ENCODE results near the gene PARD3. TPM values are rescaled to one million over a fixed set of nuclear protein-coding genes. Genes with fewer than 3 reads are reported as not detected.

The PARD3 gene
- total RNA-seq, 1 donor from 2014 or later = 51.2 TPM

GRCh38 chr10:34716234-34716633, 98.9 kb downstream of the PARD3 start:
- Mint-ChIP-seq H3K4me3 (no peak overlapping the region), H3K27ac (ENCODE audit: unreplicated experiment) (no peak overlapping the region), H3K9me3 (no peaks in the 10 kb centered on the region), H3K4me1 (peaks cover 38% of the 10 kb centered on the region), H3K27me3 (ENCODE audit: low read depth) (no peaks in the 10 kb centered on the region), H3K36me3 (ENCODE audit: low read depth) (no peaks in the 10 kb centered on the region)
- no peak for DNase-seq (ENCODE audit: low read depth, low spot score)
- TF ChIP-seq CTCF (conservative IDR thresholded peaks at IDR 0.05) = no peak

DNA sequence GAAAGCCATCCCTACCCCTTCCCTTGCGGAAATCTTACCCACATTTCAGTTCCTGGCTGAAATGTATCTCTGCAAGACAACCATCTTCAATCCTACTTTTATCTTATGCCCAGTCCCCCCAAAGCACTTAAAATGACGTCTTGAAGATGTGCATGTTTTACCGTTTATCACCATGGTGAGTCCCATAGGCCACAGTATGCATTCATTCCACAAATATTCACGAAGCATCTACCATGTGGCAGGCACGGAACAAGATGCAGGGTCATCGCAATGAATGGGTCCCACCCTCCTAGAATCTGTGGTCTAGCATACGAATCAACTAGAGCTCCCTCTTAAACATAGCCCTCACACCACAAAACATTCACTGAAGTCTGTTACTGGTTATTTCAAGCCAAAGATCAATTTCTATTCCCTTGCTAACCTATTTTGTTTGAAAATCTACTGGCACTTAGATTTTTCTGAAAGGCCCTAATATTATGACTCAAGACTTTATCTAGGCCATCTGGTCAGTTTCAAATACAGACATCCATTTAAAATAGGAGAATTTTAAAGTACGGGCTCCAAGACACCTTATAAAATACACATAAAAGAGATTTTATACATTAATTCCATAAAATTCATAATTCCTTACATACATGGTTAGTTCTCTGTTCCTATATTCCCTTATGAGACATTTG, 99.4 kb downstream of the PARD3 start:
- Mint-ChIP-seq H3K9me3 (no peaks in the 10 kb centered on the region), H3K36me3 (ENCODE audit: low read depth) (no peaks in the 10 kb centered on the region), H3K4me1 (peaks cover 33% of the 10 kb centered on the region), H3K27me3 (ENCODE audit: low read depth) (no peaks in the 10 kb centered on the region), H3K4me3 (no peak overlapping the region), H3K27ac (ENCODE audit: unreplicated experiment) (peak overlapping the region; percentile 32)
- no peak for DNase-seq (ENCODE audit: low read depth, low spot score)
- TF ChIP-seq CTCF (conservative IDR thresholded peaks at IDR 0.05) = no peak

DNA sequence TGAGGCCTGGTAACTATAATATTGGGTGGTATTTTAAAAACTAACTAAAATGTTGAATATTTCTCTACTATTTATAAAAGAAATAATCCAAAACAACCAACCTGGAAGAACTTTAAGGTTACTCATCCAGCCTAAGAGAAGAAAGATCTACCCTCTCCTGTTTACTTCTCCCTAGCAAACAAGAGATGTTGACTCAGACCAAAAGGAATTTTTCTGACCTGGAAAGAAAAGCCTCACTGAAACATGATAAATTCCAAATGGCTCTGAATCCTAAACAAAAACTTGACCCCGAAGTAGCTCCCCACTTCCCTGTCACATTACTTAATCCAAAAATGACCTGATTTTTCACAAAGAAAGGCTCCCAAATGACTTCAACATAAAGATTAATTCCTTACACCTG, 101.2 kb downstream of the PARD3 start:
- Mint-ChIP-seq H3K27me3 (ENCODE audit: low read depth) (no peaks in the 10 kb centered on the region), H3K9me3 (no peaks in the 10 kb centered on the region), H3K27ac (ENCODE audit: unreplicated experiment) (no peak overlapping the region), H3K4me3 (no peak overlapping the region), H3K4me1 (peaks cover 30% of the 10 kb centered on the region), H3K36me3 (ENCODE audit: low read depth) (no peaks in the 10 kb centered on the region)
- no peak for DNase-seq (ENCODE audit: low read depth, low spot score)
- no peak for TF ChIP-seq CTCF (conservative IDR thresholded peaks at IDR 0.05)

DNA sequence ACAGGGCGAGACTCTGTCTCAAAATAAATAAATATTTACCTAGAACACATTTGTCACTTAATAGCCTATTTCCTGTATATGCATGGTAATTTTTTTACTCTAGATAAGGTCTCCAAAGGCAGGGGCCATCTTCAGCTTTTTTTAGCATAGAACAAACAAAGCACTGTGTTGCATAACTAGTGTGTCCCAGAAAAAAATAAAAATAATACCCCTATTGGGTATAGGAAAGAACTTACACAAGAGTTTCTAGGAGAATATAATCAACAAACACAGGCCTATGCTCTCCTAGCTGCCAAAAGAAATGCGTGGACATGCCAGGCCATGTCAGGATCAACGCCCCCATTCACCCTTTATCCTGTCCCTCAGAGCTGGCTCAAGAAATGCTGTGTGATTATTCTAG, 103.6 kb downstream of the PARD3 start:
- H3K9me3 Mint-ChIP-seq = no peaks in the 10 kb centered on the region
- H3K27me3 Mint-ChIP-seq (ENCODE audit: low read depth) = no peaks in the 10 kb centered on the region
- no peaks in the 10 kb centered on the region for H3K36me3 Mint-ChIP-seq (ENCODE audit: low read depth)
- H3K4me1 Mint-ChIP-seq = peaks cover 31% of the 10 kb centered on the region
- H3K4me3 Mint-ChIP-seq = no peak overlapping the region
- no peak for TF ChIP-seq CTCF (conservative IDR thresholded peaks at IDR 0.05)
- H3K27ac Mint-ChIP-seq (ENCODE audit: unreplicated experiment) = no peak overlapping the region
- DNase-seq (ENCODE audit: low read depth, low spot score) = no peak

DNA sequence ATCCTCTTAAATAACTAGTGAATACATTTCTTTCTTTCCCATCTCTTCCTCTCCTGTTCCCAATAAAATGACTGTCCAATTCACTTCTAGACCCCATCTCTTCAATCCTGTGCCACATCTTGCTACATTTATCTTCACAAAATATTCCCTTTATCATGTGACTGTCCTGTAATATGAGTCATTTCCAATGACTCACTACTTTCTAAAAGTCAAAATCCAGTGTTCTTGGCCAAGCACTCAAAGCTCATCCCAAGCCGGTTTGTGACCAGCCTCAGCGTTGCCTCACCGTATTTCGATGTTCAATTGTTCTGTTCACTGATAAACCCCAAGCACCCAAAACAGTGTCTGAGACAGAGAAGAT, 104.7 kb downstream of the PARD3 start:
- peaks cover 34% of the 10 kb centered on the region for H3K4me1 Mint-ChIP-seq
- H3K36me3 Mint-ChIP-seq (ENCODE audit: low read depth) = no peaks in the 10 kb centered on the region
- DNase-seq (ENCODE audit: low read depth, low spot score) = no peak
- TF ChIP-seq CTCF (conservative IDR thresholded peaks at IDR 0.05) = no peak
- H3K9me3 Mint-ChIP-seq = no peaks in the 10 kb centered on the region
- H3K27me3 Mint-ChIP-seq (ENCODE audit: low read depth) = no peaks in the 10 kb centered on the region
- H3K4me3 Mint-ChIP-seq = no peak overlapping the region
- no peak overlapping the region for H3K27ac Mint-ChIP-seq (ENCODE audit: unreplicated experiment)

All from neural crest cell (in vitro differentiated cells).